Measurements from ENCODE around the gene RPUSD4.
"Not testable (repeated sequence)": the region's sequence is repeated elsewhere in the genome, so short reads cannot be mapped to it uniquely, and the experiment has no call there.

Gene RPUSD4

GRCh38 chr11:126211236-126212088 lies at the start of gene RPUSD4, which contains the start of gene FAM118B:
Gene RPUSD4, minus strand, starts transcription at chr11:126211650. Its CDS starts 12 bp downstream, at chr11:126211638.
Gene FAM118B, plus strand, starts transcription at chr11:126211782. Its CDS starts 23,220 bp downstream, at chr11:126235002.
- Histone ChIP-seq H3K36me3 (ENCODE audit: control insufficient read depth, low read depth, low read length) (peaks cover 29% of the 10 kb centered on the region), H3K4me1 (ENCODE audit: control insufficient read depth, low read depth, low read length) (peaks cover 12% of the 10 kb centered on the region), H3K27ac (ENCODE audit: low read length) (peak within 1 kb of the TSS; percentile 95)

GRCh38 chr11:126257764-126258163 lies 46.3 kb upstream of the RPUSD4 start:
- no peaks in the 10 kb centered on the region for H3K4me1 ChIP-seq (ENCODE audit: control insufficient read depth, low read depth, low read length)
- no peaks in the 10 kb centered on the region for H3K27me3 ChIP-seq (ENCODE audit: control insufficient read depth, insufficient read depth, low read length)
- no peak overlapping the region for H3K9ac ChIP-seq (ENCODE audit: low read length)
- peaks cover 56% of the 10 kb centered on the region for H3K36me3 ChIP-seq (ENCODE audit: control insufficient read depth, low read depth, low read length)
- H3K9me3 ChIP-seq (ENCODE audit: control insufficient read depth, low read depth, low read length): no peaks in the 10 kb centered on the region
- no peak overlapping the region for H3K4me3 ChIP-seq (ENCODE audit: low read length)
- no peak overlapping the region for H3K27ac ChIP-seq (ENCODE audit: low read length)

More at GRCh38 chr11:126211236-126212088, at the start of gene RPUSD4, which contains the start of gene FAM118B:
- H3K9me3 ChIP-seq (ENCODE audit: control insufficient read depth, low read depth, low read length): no peaks in the 10 kb centered on the region
- no peaks in the 10 kb centered on the region for H3K27me3 ChIP-seq (ENCODE audit: control insufficient read depth, insufficient read depth, low read length)
- H3K9ac ChIP-seq (ENCODE audit: low read length): peak within 1 kb of the TSS; percentile 94
- H3K4me3 ChIP-seq (ENCODE audit: low read length): peak within 1 kb of the TSS; percentile 94

GRCh38 chr11:126257144-126257543 lies 45.7 kb upstream of the RPUSD4 start:
- H3K27ac ChIP-seq (ENCODE audit: low read length): no peak overlapping the region
- H3K36me3 ChIP-seq (ENCODE audit: control insufficient read depth, low read depth, low read length): peaks cover 50% of the 10 kb centered on the region
- no peaks in the 10 kb centered on the region for H3K4me1 ChIP-seq (ENCODE audit: control insufficient read depth, low read depth, low read length)
- H3K4me3 ChIP-seq (ENCODE audit: low read length): no peak overlapping the region
- H3K27me3 ChIP-seq (ENCODE audit: control insufficient read depth, insufficient read depth, low read length): no peaks in the 10 kb centered on the region
- H3K9me3 ChIP-seq (ENCODE audit: control insufficient read depth, low read depth, low read length): no peaks in the 10 kb centered on the region
- no peak overlapping the region for H3K9ac ChIP-seq (ENCODE audit: low read length)

GRCh38 chr11:126256216-126256615 lies 44.8 kb upstream of the RPUSD4 start:
- H3K9me3 ChIP-seq (ENCODE audit: control insufficient read depth, low read depth, low read length): no peaks in the 10 kb centered on the region
- H3K27me3 ChIP-seq (ENCODE audit: control insufficient read depth, insufficient read depth, low read length): no peaks in the 10 kb centered on the region
- peaks cover 44% of the 10 kb centered on the region for H3K36me3 ChIP-seq (ENCODE audit: control insufficient read depth, low read depth, low read length)
- H3K4me1 ChIP-seq (ENCODE audit: control insufficient read depth, low read depth, low read length): no peaks in the 10 kb centered on the region
- no peak overlapping the region for H3K4me3 ChIP-seq (ENCODE audit: low read length)
- no peak overlapping the region for H3K27ac ChIP-seq (ENCODE audit: low read length)
- H3K9ac ChIP-seq (ENCODE audit: low read length): no peak overlapping the region

- H3K27me3 ChIP-seq (ENCODE audit: control insufficient read depth, insufficient read depth, low read length); H3K9ac ChIP-seq (ENCODE audit: low read length); H3K4me1 ChIP-seq (ENCODE audit: control insufficient read depth, low read depth, low read length); H3K4me3 ChIP-seq (ENCODE audit: low read length); H3K9me3 ChIP-seq (ENCODE audit: control insufficient read depth, low read depth, low read length); H3K27ac ChIP-seq (ENCODE audit: low read length): not testable (repeated sequence)
- H3K36me3 ChIP-seq (ENCODE audit: control insufficient read depth, low read depth, low read length): peaks cover 44% of the 10 kb centered on the region
Observed at GRCh38 chr11:126255507-126255906, 44.1 kb upstream of the RPUSD4 start.

- no peak overlapping the region for H3K27ac ChIP-seq (ENCODE audit: low read length)
- H3K27me3 ChIP-seq (ENCODE audit: control insufficient read depth, insufficient read depth, low read length): no peaks in the 10 kb centered on the region
- H3K9ac ChIP-seq (ENCODE audit: low read length): no peak overlapping the region
- no peak overlapping the region for H3K4me3 ChIP-seq (ENCODE audit: low read length)
- peaks cover 46% of the 10 kb centered on the region for H3K36me3 ChIP-seq (ENCODE audit: control insufficient read depth, low read depth, low read length)
- H3K4me1 ChIP-seq (ENCODE audit: control insufficient read depth, low read depth, low read length): no peaks in the 10 kb centered on the region
- H3K9me3 ChIP-seq (ENCODE audit: control insufficient read depth, low read depth, low read length): no peaks in the 10 kb centered on the region
Observed at GRCh38 chr11:126254819-126255218, 43.4 kb upstream of the RPUSD4 start.

- H3K4me1 ChIP-seq (ENCODE audit: control insufficient read depth, low read depth, low read length): no peaks in the 10 kb centered on the region
- H3K9me3 ChIP-seq (ENCODE audit: control insufficient read depth, low read depth, low read length): no peaks in the 10 kb centered on the region
- H3K27ac ChIP-seq (ENCODE audit: low read length): no peak overlapping the region
- H3K27me3 ChIP-seq (ENCODE audit: control insufficient read depth, insufficient read depth, low read length): no peaks in the 10 kb centered on the region
- no peak overlapping the region for H3K9ac ChIP-seq (ENCODE audit: low read length)
- H3K4me3 ChIP-seq (ENCODE audit: low read length): no peak overlapping the region
- peaks cover 48% of the 10 kb centered on the region for H3K36me3 ChIP-seq (ENCODE audit: control insufficient read depth, low read depth, low read length)
Observed at GRCh38 chr11:126253265-126253664, 41.8 kb upstream of the RPUSD4 start.

- Histone ChIP-seq H3K9me3 (ENCODE audit: control insufficient read depth, low read depth, low read length) (no peaks in the 10 kb centered on the region), H3K4me3 (ENCODE audit: low read length) (no peak overlapping the region), H3K9ac (ENCODE audit: low read length) (no peak overlapping the region), H3K36me3 (ENCODE audit: control insufficient read depth, low read depth, low read length) (peaks cover 40% of the 10 kb centered on the region), H3K27me3 (ENCODE audit: control insufficient read depth, insufficient read depth, low read length) (no peaks in the 10 kb centered on the region), H3K4me1 (ENCODE audit: control insufficient read depth, low read depth, low read length) (no peaks in the 10 kb centered on the region), H3K27ac (ENCODE audit: low read length) (no peak overlapping the region)
Observed at GRCh38 chr11:126246636-126247035, 35.2 kb upstream of the RPUSD4 start.

GRCh38 chr11:126233391-126233790 lies 21.9 kb upstream of the RPUSD4 start:
- Histone ChIP-seq H3K27ac (ENCODE audit: low read length) (no peak overlapping the region), H3K36me3 (ENCODE audit: control insufficient read depth, low read depth, low read length) (peaks cover 16% of the 10 kb centered on the region), H3K27me3 (ENCODE audit: control insufficient read depth, insufficient read depth, low read length) (no peaks in the 10 kb centered on the region), H3K9ac (ENCODE audit: low read length) (no peak overlapping the region), H3K9me3 (ENCODE audit: control insufficient read depth, low read depth, low read length) (no peaks in the 10 kb centered on the region), H3K4me3 (ENCODE audit: low read length) (no peak overlapping the region), H3K4me1 (ENCODE audit: control insufficient read depth, low read depth, low read length) (no peaks in the 10 kb centered on the region)

- no peak overlapping the region for H3K27ac ChIP-seq (ENCODE audit: low read length)
- no peaks in the 10 kb centered on the region for H3K4me1 ChIP-seq (ENCODE audit: control insufficient read depth, low read depth, low read length)
- H3K9me3 ChIP-seq (ENCODE audit: control insufficient read depth, low read depth, low read length): no peaks in the 10 kb centered on the region
- H3K9ac ChIP-seq (ENCODE audit: low read length): no peak overlapping the region
- peaks cover 13% of the 10 kb centered on the region for H3K36me3 ChIP-seq (ENCODE audit: control insufficient read depth, low read depth, low read length)
- no peak overlapping the region for H3K4me3 ChIP-seq (ENCODE audit: low read length)
- H3K27me3 ChIP-seq (ENCODE audit: control insufficient read depth, insufficient read depth, low read length): no peaks in the 10 kb centered on the region
Observed at GRCh38 chr11:126232683-126233082, 21.2 kb upstream of the RPUSD4 start.

GRCh38 chr11:126231725-126232459 lies 20.4 kb upstream of the RPUSD4 start:
- Histone ChIP-seq H3K9me3 (ENCODE audit: control insufficient read depth, low read depth, low read length) (no peaks in the 10 kb centered on the region), H3K4me1 (ENCODE audit: control insufficient read depth, low read depth, low read length) (no peaks in the 10 kb centered on the region), H3K4me3 (ENCODE audit: low read length) (no peak overlapping the region), H3K36me3 (ENCODE audit: control insufficient read depth, low read depth, low read length) (peaks cover 13% of the 10 kb centered on the region), H3K27ac (ENCODE audit: low read length) (no peak overlapping the region), H3K9ac (ENCODE audit: low read length) (no peak overlapping the region), H3K27me3 (ENCODE audit: control insufficient read depth, insufficient read depth, low read length) (no peaks in the 10 kb centered on the region)

Data from iPS-18a (cell line).